Gastrocnemius medialis (tissue), 4 donors: Measurements from ENCODE around the gene IKZF2. TPM values are rescaled to one million over a fixed set of nuclear protein-coding genes. Genes with fewer than 3 reads are reported as not detected.

Experiments used
- ATAC-seq, 2 donors: fragments of 150-250 bp; one replicate each; pipeline ENCODE4 v1.9.1; 2016
- DNase-seq, 2 donors: peaks; one replicate each; pipeline ENCODE4 v3.0.0-alpha.2; 2019
- H3K27ac ChIP-seq, 4 donors: fragments of 200-600 bp; sonication (generic); 1 replicate in 1 of 4; 2 replicates in 3 of 4; pipeline ENCODE4 v1.5.1; 2016 to 2018; ENCODE audit warnings: mild to moderate bottlenecking in 2 of 4, moderate library complexity in 1 of 4
- H3K27me3 ChIP-seq, 3 donors: fragments of 200-600 bp; sonication (generic) in 2 of 3; 1 replicate in 1 of 3; 2 replicates in 2 of 3; pipeline versions ENCODE4 v1.5.1 to v1.6.0; 2016 to 2019; ENCODE audit warnings: mild to moderate bottlenecking in 1 of 3, moderate library complexity in 1 of 3
- H3K36me3 ChIP-seq, 2 donors: fragments of 200-600 bp; sonication (generic) in 1 of 2; one replicate each; pipeline ENCODE4 v1.5.1; 2017 to 2018
- H3K4me1 ChIP-seq, 2 donors: fragments of 200-600 bp; sonication (generic) in 1 of 2; one replicate each; pipeline ENCODE4 v1.5.1; 2016 to 2017; ENCODE audit warnings: mild to moderate bottlenecking in 2 of 2
- H3K4me3 ChIP-seq, 4 donors: fragments of 200-600 bp; sonication (generic) in 3 of 4; 1 replicate in 1 of 4; 2 replicates in 3 of 4; pipeline ENCODE4 v1.5.1; 2016 to 2019; ENCODE audit warnings: mild to moderate bottlenecking in 2 of 4
- H3K9me3 ChIP-seq, 3 donors: fragments of 200-600 bp; sonication (generic) in 2 of 3; 1 replicate in 1 of 3; 2 replicates in 2 of 3; pipeline ENCODE4 v1.5.1; 2016 to 2019
- CTCF ChIP-seq, 5 experiments: fragments of 450-650 bp in 3 of 5; fragments of 200-600 bp in 2 of 5; sonication (generic) in 2 of 5; IDR thresholded peaks in 4 of 5; conservative IDR thresholded peaks in 1 of 5; 1 replicate in 4 of 5; 2 replicates in 1 of 5; pipeline ENCODE4 v1.5.1; 2016 to 2019; ENCODE audit warnings: antibody characterized with exemption in 5 of 5, mild to moderate bottlenecking in 3 of 5, moderate library complexity in 3 of 5
- POLR2A ChIP-seq, 2 donors: fragments of 450-650 bp; IDR thresholded peaks; one replicate each; pipeline ENCODE4 v1.6.1; 2017; ENCODE audit warnings: antibody characterized with exemption in 2 of 2, mild to moderate bottlenecking in 2 of 2, moderate library complexity in 2 of 2
- in situ Hi-C, 4 donors: fragments of 200-750 bp; cut with MboI; loops; one replicate each; pipeline versions ENCODE4 v1.15.0 to v1.8.0; 2017; ENCODE audit warnings: low sequenced_read_pairs in 4 of 4
- intact Hi-C: fragments of 100-400 bp; cut with DNase I; formaldehyde crosslinking; loops from one replicate; pipeline ENCODE4 v1.15.1; 2023; ENCODE audit warnings: low total_unique reads
- total RNA-seq, 4 donors: library from RNA; depleted of rRNA; stranded (reverse); fragments of >200 nt; gene quantifications; one replicate each; pipeline versions ENCODE4 v1.1.0 to v1.2.3, GENCODE V29; 2016

Gene IKZF2
- total RNA-seq, 4 donors from 2014 or later: 4.9 to 15.5 (median 6.0) TPM

GRCh38 chr2:212998626-212999359 lies 152.6 kb downstream of the IKZF2 start:
- Histone ChIP-seq H3K36me3 (no peaks in the 10 kb centered on the region), H3K27ac (no peak overlapping the region), H3K4me3 (no peak overlapping the region), H3K27me3 (no peaks in the 10 kb centered on the region), H3K9me3 (no peaks in the 10 kb centered on the region), H3K4me1 (peaks cover 21 to 24% of the 10 kb centered on the region in 2 donors)
- in situ Hi-C loops: no loop called here
- no peak for TF ChIP-seq CTCF (IDR thresholded peaks at IDR 0.05 in 4 of 5, conservative IDR thresholded peaks at IDR 0.05 in 1 of 5)
- TF ChIP-seq POLR2A (IDR thresholded peaks at IDR 0.05): no peak
- intact Hi-C loops: no loop called here
- DNase-seq: no peak
- ATAC-seq: no peak

- DNase-seq (no peak), ATAC-seq (no peak)
- intact Hi-C loops: no loop called here
- Histone ChIP-seq H3K4me1 (peaks cover 18 to 19% of the 10 kb centered on the region in 2 donors), H3K4me3 (no peak overlapping the region), H3K27me3 (no peaks in the 10 kb centered on the region), H3K9me3 (no peaks in the 10 kb centered on the region), H3K36me3 (no peaks in the 10 kb centered on the region), H3K27ac (no peak overlapping the region)
- TF ChIP-seq POLR2A (IDR thresholded peaks at IDR 0.05): no peak
- in situ Hi-C loops: no loop called here
Measured at GRCh38 chr2:212997526-212998020, 153.8 kb downstream of the IKZF2 start.

GRCh38 chr2:212995920-212996319 lies 155.5 kb downstream of the IKZF2 start:
- TF ChIP-seq POLR2A (IDR thresholded peaks at IDR 0.05) (no peak), CTCF (IDR thresholded peaks at IDR 0.05 in 4 of 5, conservative IDR thresholded peaks at IDR 0.05 in 1 of 5) (no peak)
- intact Hi-C loops: no loop called here
- in situ Hi-C loops: no loop called here
- no peaks in the 10 kb centered on the region for H3K27me3 ChIP-seq
- peaks cover 2 to 5% of the 10 kb centered on the region in 2 donors for H3K4me1 ChIP-seq
- ATAC-seq (no peak), DNase-seq (no peak)
- H3K4me3 ChIP-seq: no peak overlapping the region
- H3K9me3 ChIP-seq: no peaks in the 10 kb centered on the region
- H3K36me3 ChIP-seq: no peaks in the 10 kb centered on the region
- no peak overlapping the region for H3K27ac ChIP-seq

GRCh38 chr2:212994976-212995375 lies 156.4 kb downstream of the IKZF2 start:
- in situ Hi-C loops: no loop called here
- H3K4me1 ChIP-seq: no peaks in the 10 kb centered on the region
- no peak for ATAC-seq
- intact Hi-C loops: no loop called here
- TF ChIP-seq CTCF (IDR thresholded peaks at IDR 0.05 in 4 of 5, conservative IDR thresholded peaks at IDR 0.05 in 1 of 5) (no peak), POLR2A (IDR thresholded peaks at IDR 0.05) (no peak)
- no peak overlapping the region for H3K4me3 ChIP-seq
- no peaks in the 10 kb centered on the region for H3K36me3 ChIP-seq
- no peak for DNase-seq
- H3K9me3 ChIP-seq: no peaks in the 10 kb centered on the region
- no peaks in the 10 kb centered on the region for H3K27me3 ChIP-seq
- no peak overlapping the region for H3K27ac ChIP-seq

- ATAC-seq (no peak), DNase-seq (no peak)
- in situ Hi-C loops: no loop called here
- Histone ChIP-seq H3K9me3 (no peaks in the 10 kb centered on the region), H3K4me1 (no peaks in the 10 kb centered on the region), H3K36me3 (no peaks in the 10 kb centered on the region), H3K4me3 (no peak overlapping the region), H3K27me3 (no peaks in the 10 kb centered on the region), H3K27ac (no peak overlapping the region)
- TF ChIP-seq POLR2A (IDR thresholded peaks at IDR 0.05): no peak
- no peak for TF ChIP-seq CTCF (IDR thresholded peaks at IDR 0.05 in 4 of 5, conservative IDR thresholded peaks at IDR 0.05 in 1 of 5)
- intact Hi-C loops: no loop called here
Measured at GRCh38 chr2:212991120-212991519, 160.3 kb downstream of the IKZF2 start.
